Adrenal gland (tissue), 12 donors: ENCODE measurements around the gene CCDC136. TPM values are rescaled to one million over a fixed set of nuclear protein-coding genes. Genes with fewer than 3 reads are reported as not detected.

Experiments
- DNase-seq, 7 donors: peaks; one replicate each; pipeline ENCODE4 v3.0.0-alpha.2; 2019 to 2020
- H3K27ac ChIP-seq, 5 donors: fragments of 200-600 bp; sonication (generic) in 4 of 5; 1 replicate in 3 of 5; 2 replicates in 2 of 5; pipeline versions ENCODE4 v1.5.1 to v1.8.0; 2016 to 2020; ENCODE audit warnings: mild to moderate bottlenecking in 1 of 5
- H3K27me3 ChIP-seq: fragments of 200-600 bp; 2 replicates; pipeline ENCODE4 v1.8.0; 2021
- H3K36me3 ChIP-seq, 2 donors: fragments of 200-600 bp; replicated peaks in 1 of 2; 1 replicate in 1 of 2; 2 replicates in 1 of 2; pipeline versions ENCODE4 v1.5.1 to v1.8.0; 2018 to 2022
- H3K4me1 ChIP-seq, 2 donors: fragments of 200-600 bp; replicated peaks in 1 of 2; 1 replicate in 1 of 2; 2 replicates in 1 of 2; pipeline versions ENCODE4 v1.5.1 to v1.8.0; 2018 to 2021
- H3K4me3 ChIP-seq, 4 donors: fragments of 200-600 bp; sonication (generic) in 3 of 4; one replicate each; pipeline ENCODE4 v1.5.1; 2016 to 2018
- H3K9me3 ChIP-seq, 3 donors: fragments of 200-600 bp; sonication (generic) in 1 of 3; replicated peaks in 1 of 3; 1 replicate in 2 of 3; 2 replicates in 1 of 3; pipeline versions ENCODE4 v1.5.1 to v1.8.0; 2016 to 2021
- POLR2A ChIP-seq, 2 donors: fragments of 450-650 bp; IDR thresholded peaks; one replicate each; pipeline ENCODE4 v1.6.1; 2017; ENCODE audit warnings: antibody characterized with exemption in 2 of 2, mild to moderate bottlenecking in 2 of 2, moderate library complexity in 1 of 2
- WGBS, 4 donors: extraction: QIAGEN DNeasy Blood & Tissue Kit in 2 of 4; methylation state at CpG; one replicate each; pipeline versions ENCODE4 v1.1.5 to v1.1.7; 2013 to 2017; 5-methylcytosine and 5-hydroxymethylcytosine counted together
- intact Hi-C, 2 donors: fragments of 100-400 bp; cut with DNase I; formaldehyde crosslinking; loops; one replicate each; pipeline versions ENCODE4 v1.14.1 to v1.15.0; 2022 to 2023
- polyA plus RNA-seq, 3 donors: library from polyadenylated mRNA; stranded (reverse); fragments of 200-250 nt in 2 of 3; fragments of 350-450 nt in 1 of 3; fragmentation: Illumina TruSeq in 1 of 3; extraction: RNeasy Lipid Tissue Mini Kit (QIAGEN cat#74804) in 1 of 3; gene quantifications; one replicate each; pipeline ENCODE4 v1.2.3, GENCODE V29; 2013 to 2014
- total RNA-seq, 9 donors: library from RNA; depleted of rRNA in 4 of 9; stranded (reverse); fragments of >200 nt in 4 of 9; fragments of 120-200 nt in 1 of 9; fragmentation: NEBNext Ultra II Directional in 1 of 9; extraction: Animal tissue kit (Norgen Biotek cat#: 25700) in 1 of 9; gene quantifications; one replicate each; pipeline versions ENCODE4 v1.1.0 to v1.2.4, GENCODE V29; 2013 to 2023
- TF ChIP-seq, protein P1 (sequence below), 6 experiments: fragments of 450-650 bp in 4 of 6; fragments of 200-600 bp in 2 of 6; sonication (generic) in 1 of 6; IDR thresholded peaks; 1 replicate in 5 of 6; 2 replicates in 1 of 6; pipeline versions ENCODE4 v1.5.1 to v1.8.0; 2016 to 2021; ENCODE audit warnings: antibody characterized with exemption in 6 of 6, mild to moderate bottlenecking in 2 of 6, moderate library complexity in 1 of 6
- donor health status: healthy with polysubstance abuse.
- donor health status: Bipolar disorder and iron deficiency.
- donor health status: DM: yes; HTN: yes; CAD: no.
- donor health status: DM: no; HTN: no; CAD: no.
- donor health status: DM: no; HTN: no; CAD: no.
- donor health status: DM: yes; HTN: yes; CAD: no.

CCDC136 gene
- total and polyA plus RNA-seq, 12 donors = 0.35 to 10.9 (median 4.0) TPM

DNA sequence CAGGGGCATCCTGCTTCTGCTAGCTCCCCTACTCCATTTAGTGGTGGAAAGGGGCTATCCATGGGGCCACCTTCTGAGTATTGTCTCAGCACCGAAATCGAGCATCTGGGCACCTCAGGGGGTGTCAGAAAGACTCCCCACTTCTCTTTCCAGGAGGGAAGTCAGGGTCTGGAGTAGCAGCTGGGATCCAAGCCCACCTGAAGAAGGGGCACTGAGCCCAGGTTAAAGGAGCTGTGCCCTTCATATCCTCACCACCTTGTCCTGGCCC lies 41.0 kb downstream of the CCDC136 start:
- Histone ChIP-seq H3K27ac (no peak overlapping the region), H3K4me3 (no peak overlapping the region), H3K27me3 (peaks cover 22% of the 10 kb centered on the region), H3K4me1 (peaks cover 6 to 12% of the 10 kb centered on the region in 2 donors), H3K36me3 (no peaks in the 10 kb centered on the region), H3K9me3 (no peaks in the 10 kb centered on the region)
- intact Hi-C loops = no loop called here
- TF ChIP-seq, protein P1, sequence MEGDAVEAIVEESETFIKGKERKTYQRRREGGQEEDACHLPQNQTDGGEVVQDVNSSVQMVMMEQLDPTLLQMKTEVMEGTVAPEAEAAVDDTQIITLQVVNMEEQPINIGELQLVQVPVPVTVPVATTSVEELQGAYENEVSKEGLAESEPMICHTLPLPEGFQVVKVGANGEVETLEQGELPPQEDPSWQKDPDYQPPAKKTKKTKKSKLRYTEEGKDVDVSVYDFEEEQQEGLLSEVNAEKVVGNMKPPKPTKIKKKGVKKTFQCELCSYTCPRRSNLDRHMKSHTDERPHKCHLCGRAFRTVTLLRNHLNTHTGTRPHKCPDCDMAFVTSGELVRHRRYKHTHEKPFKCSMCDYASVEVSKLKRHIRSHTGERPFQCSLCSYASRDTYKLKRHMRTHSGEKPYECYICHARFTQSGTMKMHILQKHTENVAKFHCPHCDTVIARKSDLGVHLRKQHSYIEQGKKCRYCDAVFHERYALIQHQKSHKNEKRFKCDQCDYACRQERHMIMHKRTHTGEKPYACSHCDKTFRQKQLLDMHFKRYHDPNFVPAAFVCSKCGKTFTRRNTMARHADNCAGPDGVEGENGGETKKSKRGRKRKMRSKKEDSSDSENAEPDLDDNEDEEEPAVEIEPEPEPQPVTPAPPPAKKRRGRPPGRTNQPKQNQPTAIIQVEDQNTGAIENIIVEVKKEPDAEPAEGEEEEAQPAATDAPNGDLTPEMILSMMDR (IDR thresholded peaks at IDR 0.05) = no peak
- TF ChIP-seq POLR2A (IDR thresholded peaks at IDR 0.05) = no peak
- 24 to 70% (median 63%) methylated on average over 2 of the region's 2 CpGs for WGBS, 4 donors
- DNase-seq = no peak

GRCh38 chr7:128833148-128833945 lies 41.6 kb downstream of the CCDC136 start:
- WGBS, 4 donors = 27 to 43% (median 40%) methylated on average over 7 to 13 of the region's 13 CpGs
- peak overlapping the region in 1 of 5 donors; percentile 10 for H3K27ac ChIP-seq
- H3K4me3 ChIP-seq = no peak overlapping the region
- peaks cover 22% of the 10 kb centered on the region for H3K27me3 ChIP-seq
- H3K9me3 ChIP-seq = no peaks in the 10 kb centered on the region
- intact Hi-C loops = no loop called here
- peaks cover 6 to 12% of the 10 kb centered on the region in 2 donors for H3K4me1 ChIP-seq
- no peak for TF ChIP-seq POLR2A (IDR thresholded peaks at IDR 0.05)
- TF ChIP-seq, protein P1 (IDR thresholded peaks at IDR 0.05) = no peak
- no peak for DNase-seq
- H3K36me3 ChIP-seq = no peaks in the 10 kb centered on the region

GRCh38 chr7:128833946-128834325 lies 42.2 kb downstream of the CCDC136 start:
- 33 to 58% (median 53%) methylated on average over 3 to 4 of the region's 4 CpGs for WGBS, 4 donors
- Histone ChIP-seq H3K27me3 (peaks cover 22% of the 10 kb centered on the region), H3K27ac (no peak overlapping the region), H3K4me1 (peaks cover 6 to 12% of the 10 kb centered on the region in 2 donors), H3K36me3 (no peaks in the 10 kb centered on the region), H3K9me3 (no peaks in the 10 kb centered on the region), H3K4me3 (no peak overlapping the region)
- no peak for TF ChIP-seq POLR2A (IDR thresholded peaks at IDR 0.05)
- TF ChIP-seq, protein P1 (IDR thresholded peaks at IDR 0.05) = no peak
- DNase-seq = no peak
- intact Hi-C loops = no loop called here

DNA sequence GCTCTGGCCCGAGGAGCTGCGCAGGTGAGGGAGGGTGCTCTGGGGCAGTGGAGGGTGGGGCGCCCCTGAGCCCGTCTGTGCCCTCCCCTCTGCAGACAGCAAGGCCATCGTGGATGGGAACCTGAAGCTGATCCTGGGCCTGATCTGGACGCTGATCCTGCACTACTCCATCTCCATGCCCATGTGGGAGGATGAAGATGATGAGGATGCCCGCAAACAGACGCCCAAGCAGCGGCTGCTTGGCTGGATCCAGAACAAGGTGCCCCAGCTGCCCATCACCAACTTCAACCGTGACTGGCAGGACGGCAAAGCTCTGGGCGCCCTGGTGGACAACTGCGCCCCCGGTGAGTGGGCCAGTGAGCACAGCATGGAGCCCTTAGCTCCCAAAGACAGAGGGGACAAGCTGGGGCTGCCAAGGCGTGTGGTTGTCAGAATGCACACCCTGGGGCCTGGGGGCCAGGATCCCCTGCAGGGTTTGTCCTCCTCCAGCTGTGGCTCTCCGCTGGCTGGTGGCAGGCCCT lies 43.5 kb downstream of the CCDC136 start:
- Histone ChIP-seq H3K4me1 (peaks cover 0 to 12% of the 10 kb centered on the region in 2 donors), H3K36me3 (no peaks in the 10 kb centered on the region)

More for the DNA sequence above, 43.5 kb downstream of the CCDC136 start:
- Histone ChIP-seq H3K27ac (no peak overlapping the region), H3K4me3 (no peak overlapping the region), H3K9me3 (no peaks in the 10 kb centered on the region), H3K27me3 (peaks cover 18% of the 10 kb centered on the region)
- no peak for DNase-seq
- intact Hi-C loops = no loop called here
- 84 to 97% (median 89%) methylated on average over 5 to 16 of the region's 16 CpGs for WGBS, 4 donors
- TF ChIP-seq POLR2A (IDR thresholded peaks at IDR 0.05) = no peak
- TF ChIP-seq, protein P1 (IDR thresholded peaks at IDR 0.05) = no peak
